Measurements from ENCODE around the gene WHRN.

The WHRN gene

DNA sequence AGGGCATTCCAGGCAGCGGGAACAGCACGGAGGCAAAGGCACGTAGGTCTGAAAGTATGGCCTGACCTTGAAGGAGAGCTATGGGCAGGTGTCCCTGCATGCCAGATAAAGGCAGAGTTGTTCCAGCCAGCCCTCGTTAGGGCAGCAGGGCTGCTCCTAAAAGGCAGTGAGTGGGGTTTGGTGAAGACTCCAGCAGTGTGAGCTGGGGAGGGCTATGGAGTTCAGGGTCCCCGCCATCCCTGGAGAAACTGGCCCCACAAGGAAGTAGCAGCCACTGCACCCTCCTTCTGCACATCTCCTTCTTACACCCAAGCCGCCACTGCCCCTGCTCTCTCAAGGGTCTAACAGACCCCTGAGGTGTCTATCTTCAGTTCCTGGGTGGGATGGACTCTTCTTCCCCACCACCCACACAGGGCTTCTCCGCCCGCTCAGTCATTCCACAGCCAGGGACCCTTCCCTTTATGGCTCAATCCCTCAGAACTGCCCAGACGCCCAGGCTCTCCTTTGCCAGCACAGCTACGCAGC lies 118.8 kb downstream of the WHRN start:
- Histone ChIP-seq H3K79me1 (ENCODE audit: low read length) (peaks cover 2% of the 10 kb centered on the region), H2BK120ac (ENCODE audit: low read depth, low read length) (no peak overlapping the region), H3K18ac (ENCODE audit: low read length) (no peak overlapping the region), H4K5ac (ENCODE audit: low read length) (no peak overlapping the region), H2AK5ac (ENCODE audit: low read length) (no peak overlapping the region), H2BK15ac (replicated peaks; ENCODE audit: low read depth) (no peak overlapping the region), H3K4me2 (ENCODE audit: low read length) (no peak overlapping the region), H3K4me3 (ENCODE audit: low read length) (no peak overlapping the region), H3K79me2 (ENCODE audit: control insufficient read depth, insufficient read depth, low read length) (no peaks in the 10 kb centered on the region), H3K4ac (ENCODE audit: low read depth, low read length) (no peak overlapping the region), H4K8ac (ENCODE audit: low read depth, low read length) (no peak overlapping the region), H3K23ac (ENCODE audit: low read length) (no peak overlapping the region), H2BK5ac (ENCODE audit: low read length) (no peak overlapping the region), H3K9ac (ENCODE audit: low read length) (no peak overlapping the region), H3K4me1 (ENCODE audit: control insufficient read depth, low read depth, low read length) (peaks cover 7% of the 10 kb centered on the region), H3K36me3 (ENCODE audit: control insufficient read depth, insufficient read depth, low read length) (no peaks in the 10 kb centered on the region), H3K56ac (ENCODE audit: low read length) (no peak overlapping the region), H3K27me3 (ENCODE audit: insufficient read depth, low read length, poor library complexity) (no peaks in the 10 kb centered on the region), H3K27ac (ENCODE audit: low read depth, low read length) (no peak overlapping the region)
- DNase-seq, result no peak
- no CpG with 5 or more reads among the region's 10 CpGs for WGBS (ENCODE audit: extremely low coverage, insufficient coverage, low lambda C conversion rate)

DNA sequence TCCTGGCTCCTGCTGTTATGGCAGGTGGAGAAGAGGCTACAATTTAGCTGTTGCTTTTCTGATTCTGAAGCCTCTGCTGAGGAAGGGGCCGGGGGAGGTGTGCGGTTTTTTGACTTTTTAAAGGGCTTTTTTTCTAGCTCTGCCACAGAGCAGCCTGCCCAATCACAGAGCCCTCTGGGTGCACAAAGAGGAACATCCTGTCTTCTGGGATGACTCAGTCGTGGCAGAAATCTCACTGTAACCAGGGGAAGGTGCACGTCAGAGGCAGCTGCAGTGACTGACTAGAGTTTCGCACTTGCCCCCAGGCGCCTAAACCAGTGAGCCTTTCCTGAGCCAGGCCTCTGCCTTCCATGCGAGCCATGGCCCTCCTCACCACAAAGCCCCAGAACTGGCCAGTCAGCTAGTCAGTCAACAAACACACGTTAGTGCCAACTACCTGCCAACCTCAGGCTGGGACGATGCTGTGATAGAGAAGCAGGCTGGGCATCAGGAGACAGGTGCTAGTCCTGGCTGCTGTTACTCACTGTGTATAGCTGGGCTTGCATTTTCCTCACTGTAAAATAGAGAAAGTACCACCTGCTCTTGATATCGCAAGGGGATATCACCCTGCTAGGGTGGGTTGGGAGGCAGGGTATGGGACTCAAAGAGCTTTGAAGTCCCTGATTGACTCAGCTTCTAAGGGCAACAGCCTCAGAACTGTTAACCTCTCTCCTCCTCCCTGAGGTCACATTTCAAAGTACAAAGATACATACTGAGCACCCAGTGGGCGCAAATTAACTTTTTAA lies 119.7 kb downstream of the WHRN start:
- Histone ChIP-seq H3K18ac (ENCODE audit: low read length) (no peak overlapping the region), H3K4me3 (ENCODE audit: low read length) (no peak overlapping the region), H2AK5ac (ENCODE audit: low read length) (no peak overlapping the region), H3K79me2 (ENCODE audit: control insufficient read depth, insufficient read depth, low read length) (no peaks in the 10 kb centered on the region), H3K56ac (ENCODE audit: low read length) (no peak overlapping the region), H4K5ac (ENCODE audit: low read length) (no peak overlapping the region), H3K4me2 (ENCODE audit: low read length) (no peak overlapping the region), H2BK120ac (ENCODE audit: low read depth, low read length) (no peak overlapping the region), H2BK5ac (ENCODE audit: low read length) (no peak overlapping the region), H3K9ac (ENCODE audit: low read length) (no peak overlapping the region), H3K27ac (ENCODE audit: low read depth, low read length) (no peak overlapping the region), H3K4ac (ENCODE audit: low read depth, low read length) (no peak overlapping the region), H3K36me3 (ENCODE audit: control insufficient read depth, insufficient read depth, low read length) (no peaks in the 10 kb centered on the region), H2BK15ac (replicated peaks; ENCODE audit: low read depth) (no peak overlapping the region), H3K4me1 (ENCODE audit: control insufficient read depth, low read depth, low read length) (peaks cover 7% of the 10 kb centered on the region), H3K27me3 (ENCODE audit: insufficient read depth, low read length, poor library complexity) (no peaks in the 10 kb centered on the region), H3K79me1 (ENCODE audit: low read length) (peaks cover 2% of the 10 kb centered on the region), H4K8ac (ENCODE audit: low read depth, low read length) (no peak overlapping the region), H3K23ac (ENCODE audit: low read length) (no peak overlapping the region)
- DNase-seq, result peak; percentile 80
- no CpG with 5 or more reads among the region's 11 CpGs for WGBS (ENCODE audit: extremely low coverage, insufficient coverage, low lambda C conversion rate)

DNA sequence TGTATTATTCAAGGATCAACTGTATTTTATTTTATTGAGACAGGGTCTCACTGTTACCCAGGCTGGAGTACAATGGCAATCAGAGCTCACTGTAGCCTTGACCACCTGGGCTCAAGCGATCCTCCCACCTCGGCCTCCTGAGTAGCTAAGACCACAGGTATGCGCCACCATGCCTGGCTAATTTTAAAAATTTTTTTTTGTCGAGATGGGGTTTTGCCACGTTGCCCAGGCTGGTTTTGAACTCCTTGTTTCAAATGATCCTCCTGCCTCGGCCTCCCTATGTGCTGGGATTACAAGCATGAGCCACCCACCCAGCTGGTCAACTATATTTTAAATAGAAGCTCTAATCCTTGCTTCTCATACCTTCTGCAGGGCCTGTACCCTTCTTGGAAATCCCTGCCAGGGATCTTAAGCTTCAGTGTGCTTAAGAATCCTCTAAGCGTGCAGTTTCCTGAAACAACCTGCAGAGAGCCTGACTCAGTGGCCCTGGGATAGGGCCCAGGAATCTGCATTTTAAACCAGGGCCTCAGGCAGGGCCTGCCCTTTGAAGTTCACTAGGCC lies 120.4 kb downstream of the WHRN start:
- Histone ChIP-seq H3K4me3 (ENCODE audit: low read length) (no peak overlapping the region), H3K27ac (ENCODE audit: low read depth, low read length) (no peak overlapping the region), H3K9ac (ENCODE audit: low read length) (no peak overlapping the region), H3K4me2 (ENCODE audit: low read length) (no peak overlapping the region), H2BK5ac (ENCODE audit: low read length) (no peak overlapping the region), H3K56ac (ENCODE audit: low read length) (no peak overlapping the region), H3K27me3 (ENCODE audit: insufficient read depth, low read length, poor library complexity) (no peaks in the 10 kb centered on the region), H3K79me2 (ENCODE audit: control insufficient read depth, insufficient read depth, low read length) (no peaks in the 10 kb centered on the region), H3K4ac (ENCODE audit: low read depth, low read length) (no peak overlapping the region), H3K23ac (ENCODE audit: low read length) (no peak overlapping the region), H3K79me1 (ENCODE audit: low read length) (peaks cover 2% of the 10 kb centered on the region), H4K5ac (ENCODE audit: low read length) (no peak overlapping the region), H2AK5ac (ENCODE audit: low read length) (no peak overlapping the region), H3K4me1 (ENCODE audit: control insufficient read depth, low read depth, low read length) (peaks cover 7% of the 10 kb centered on the region), H2BK120ac (ENCODE audit: low read depth, low read length) (no peak overlapping the region), H2BK15ac (replicated peaks; ENCODE audit: low read depth) (no peak overlapping the region), H3K18ac (ENCODE audit: low read length) (no peak overlapping the region), H3K36me3 (ENCODE audit: control insufficient read depth, insufficient read depth, low read length) (no peaks in the 10 kb centered on the region), H4K8ac (ENCODE audit: low read depth, low read length) (no peak overlapping the region)
- WGBS (ENCODE audit: extremely low coverage, insufficient coverage, low lambda C conversion rate), result no CpG with 5 or more reads among the region's 7 CpGs
- no peak for DNase-seq

DNA sequence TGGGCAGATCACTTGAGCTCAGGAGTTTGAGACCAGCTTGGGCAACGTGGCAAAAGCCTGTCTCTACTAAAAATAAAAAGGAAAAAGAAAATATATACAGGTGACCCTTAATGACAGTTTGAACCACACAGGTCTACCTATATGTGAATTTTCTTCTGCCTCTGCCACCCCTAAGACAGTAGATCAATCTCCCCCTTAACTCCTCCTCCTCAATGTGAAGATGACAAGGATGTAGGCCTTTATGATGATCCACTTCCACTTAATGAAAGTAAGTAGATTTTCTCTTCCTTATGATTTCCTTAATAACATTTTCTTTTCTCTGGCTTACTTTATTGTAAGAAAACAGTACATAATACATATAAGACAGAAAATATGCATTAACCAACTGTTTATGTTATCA lies 120.9 kb downstream of the WHRN start:
- H3K79me2 ChIP-seq (ENCODE audit: control insufficient read depth, insufficient read depth, low read length), result no peaks in the 10 kb centered on the region
- no peak overlapping the region for H3K56ac ChIP-seq (ENCODE audit: low read length)
- no CpG with 5 or more reads among the region's 1 CpG for WGBS (ENCODE audit: extremely low coverage, insufficient coverage, low lambda C conversion rate)
- no peak for DNase-seq
- no peaks in the 10 kb centered on the region for H3K27me3 ChIP-seq (ENCODE audit: insufficient read depth, low read length, poor library complexity)
- H3K4me3 ChIP-seq (ENCODE audit: low read length), result no peak overlapping the region
- no peak overlapping the region for H3K23ac ChIP-seq (ENCODE audit: low read length)
- H2AK5ac ChIP-seq (ENCODE audit: low read length), result no peak overlapping the region
- no peak overlapping the region for H3K4ac ChIP-seq (ENCODE audit: low read depth, low read length)
- H2BK5ac ChIP-seq (ENCODE audit: low read length), result no peak overlapping the region
- no peak overlapping the region for H3K18ac ChIP-seq (ENCODE audit: low read length)
- no peak overlapping the region for H3K27ac ChIP-seq (ENCODE audit: low read depth, low read length)
- no peak overlapping the region for H4K5ac ChIP-seq (ENCODE audit: low read length)
- no peak overlapping the region for H4K8ac ChIP-seq (ENCODE audit: low read depth, low read length)
- no peak overlapping the region for H2BK120ac ChIP-seq (ENCODE audit: low read depth, low read length)
- peaks cover 2% of the 10 kb centered on the region for H3K79me1 ChIP-seq (ENCODE audit: low read length)
- H2BK15ac ChIP-seq (replicated peaks; ENCODE audit: low read depth), result no peak overlapping the region
- H3K9ac ChIP-seq (ENCODE audit: low read length), result no peak overlapping the region
- H3K4me1 ChIP-seq (ENCODE audit: control insufficient read depth, low read depth, low read length), result peaks cover 7% of the 10 kb centered on the region
- no peaks in the 10 kb centered on the region for H3K36me3 ChIP-seq (ENCODE audit: control insufficient read depth, insufficient read depth, low read length)
- no peak overlapping the region for H3K4me2 ChIP-seq (ENCODE audit: low read length)

DNA sequence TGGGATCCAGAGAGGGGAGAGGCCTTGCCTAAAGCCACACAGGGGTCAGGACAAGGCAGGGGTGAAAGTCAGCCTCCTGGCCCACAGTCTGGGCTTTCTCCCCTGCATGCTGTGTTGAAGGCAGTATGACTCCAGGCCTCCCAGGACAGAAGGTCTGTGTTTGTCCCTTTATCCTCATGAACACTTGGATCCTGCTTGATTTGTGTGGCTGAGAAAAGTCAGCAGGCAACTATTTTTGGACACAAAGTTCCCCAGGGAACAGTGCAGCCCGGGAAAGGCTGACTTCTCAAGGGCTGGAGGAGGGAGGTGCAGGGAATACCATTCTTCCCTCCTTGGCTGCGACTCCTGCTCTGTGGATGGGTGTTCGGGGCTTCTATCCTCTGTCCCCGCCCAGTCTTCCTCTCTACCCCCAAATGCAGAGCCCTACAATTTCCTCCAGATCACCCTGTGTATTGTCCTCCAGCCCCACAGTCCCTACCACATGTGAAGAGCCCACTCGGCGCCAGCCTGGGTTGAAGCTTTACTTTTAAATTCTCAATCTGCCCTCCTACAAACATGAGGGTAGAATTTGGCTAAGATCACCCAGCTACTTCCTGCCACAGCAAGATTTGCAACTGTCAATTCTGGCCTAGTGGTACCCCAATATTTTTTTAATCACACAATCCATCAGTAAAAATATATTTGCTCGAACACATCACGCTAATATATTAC lies 121.6 kb downstream of the WHRN start:
- no peak for DNase-seq

More for the DNA sequence above, 121.6 kb downstream of the WHRN start:
- H4K5ac ChIP-seq (ENCODE audit: low read length), result no peak overlapping the region
- no CpG with 5 or more reads among the region's 8 CpGs for WGBS (ENCODE audit: extremely low coverage, insufficient coverage, low lambda C conversion rate)
- no peak overlapping the region for H2BK5ac ChIP-seq (ENCODE audit: low read length)
- H3K23ac ChIP-seq (ENCODE audit: low read length), result no peak overlapping the region
- H3K36me3 ChIP-seq (ENCODE audit: control insufficient read depth, insufficient read depth, low read length), result no peaks in the 10 kb centered on the region
- no peak overlapping the region for H3K4me3 ChIP-seq (ENCODE audit: low read length)
- no peak overlapping the region for H4K8ac ChIP-seq (ENCODE audit: low read depth, low read length)
- H3K79me2 ChIP-seq (ENCODE audit: control insufficient read depth, insufficient read depth, low read length), result no peaks in the 10 kb centered on the region
- no peak overlapping the region for H3K4ac ChIP-seq (ENCODE audit: low read depth, low read length)
- peak overlapping the region; percentile 51 for H3K9ac ChIP-seq (ENCODE audit: low read length)
- H2BK15ac ChIP-seq (replicated peaks; ENCODE audit: low read depth), result no peak overlapping the region
- no peak overlapping the region for H3K4me2 ChIP-seq (ENCODE audit: low read length)
- no peak overlapping the region for H2AK5ac ChIP-seq (ENCODE audit: low read length)
- peak overlapping the region; percentile 50 for H3K56ac ChIP-seq (ENCODE audit: low read length)
- H3K27ac ChIP-seq (ENCODE audit: low read depth, low read length), result no peak overlapping the region
- no peak overlapping the region for H3K18ac ChIP-seq (ENCODE audit: low read length)
- no peak overlapping the region for H2BK120ac ChIP-seq (ENCODE audit: low read depth, low read length)
- peaks cover 2% of the 10 kb centered on the region for H3K79me1 ChIP-seq (ENCODE audit: low read length)
- peaks cover 7% of the 10 kb centered on the region for H3K4me1 ChIP-seq (ENCODE audit: control insufficient read depth, low read depth, low read length)
- H3K27me3 ChIP-seq (ENCODE audit: insufficient read depth, low read length, poor library complexity), result no peaks in the 10 kb centered on the region

Measured in mesendoderm (in vitro differentiated cells).